G401 (cell line): ENCODE results near the gene GATAD1. TPM values are rescaled to one million over a fixed set of nuclear protein-coding genes. Genes with fewer than 3 reads are reported as not detected.
"Not testable (repeated sequence)": the region's sequence is repeated elsewhere in the genome, so short reads cannot be mapped to it uniquely, and the experiment has no call there.

Source experiments
- DNase-seq: peaks from one replicate; pipeline ENCODE4 v3.0.0-alpha.2; 2015; ENCODE audit warnings: low spot score
- in situ Hi-C: cut with HindIII; loops from 2 replicates; pipeline ENCODE4 v1.10.0; 2016; ENCODE audit warnings: low sequenced_read_pairs, mixed read lengths
- total RNA-seq: library from RNA; depleted of rRNA; stranded (reverse); fragments of >200 nt; shearing (Covaris generic); gene quantifications from 2 replicates; pipeline ENCODE4 v1.2.3, GENCODE V29; 2014; rRNA removed

GATAD1 gene
- total RNA-seq = 14.8 and 22.0 TPM in 2 replicates

- in situ Hi-C loops = no loop called here
- peak; percentile 93 for DNase-seq
These were observed at the start of gene GATAD1 for GRCh38 chr7:92447345-92448204. GATAD1 (plus strand) TSS chr7:92447482; CDS start chr7:92447730, 248 bp downstream.

- no peak for DNase-seq
- in situ Hi-C loops = no loop called here
These were observed 49.7 kb upstream of the GATAD1 start for GRCh38 chr7:92397542-92397941.

GRCh38 chr7:92400013-92400412, 47.3 kb upstream of the GATAD1 start:
- in situ Hi-C loops = no loop called here
- DNase-seq = no peak

GRCh38 chr7:92402920-92403759, 44.1 kb upstream of the GATAD1 start:
- in situ Hi-C loops = no loop called here
- DNase-seq = peak; percentile 9

- in situ Hi-C loops = no loop called here
- no peak for DNase-seq
These were observed 43.6 kb upstream of the GATAD1 start for GRCh38 chr7:92403760-92404074.

- in situ Hi-C loops = no loop called here
- no peak for DNase-seq
These were observed 43.1 kb upstream of the GATAD1 start for GRCh38 chr7:92404170-92404614.

- in situ Hi-C loops = no loop called here
- DNase-seq = no peak
These were observed 37.9 kb upstream of the GATAD1 start for GRCh38 chr7:92409357-92409756.

GRCh38 chr7:92410162-92410561, 37.1 kb upstream of the GATAD1 start:
- in situ Hi-C loops, DNase-seq: not testable (repeated sequence)

GRCh38 chr7:92412745-92413144, 34.5 kb upstream of the GATAD1 start:
- no peak for DNase-seq
- in situ Hi-C loops = no loop called here

GRCh38 chr7:92413550-92413949, 33.7 kb upstream of the GATAD1 start:
- no peak for DNase-seq
- in situ Hi-C loops = no loop called here

GRCh38 chr7:92415225-92415624, 32.1 kb upstream of the GATAD1 start:
- in situ Hi-C loops = no loop called here
- no peak for DNase-seq

GRCh38 chr7:92417913-92418312, 29.4 kb upstream of the GATAD1 start:
- DNase-seq = no peak
- in situ Hi-C loops = no loop called here

GRCh38 chr7:92421676-92422435, 25.4 kb upstream of the GATAD1 start:
- DNase-seq = no peak
- in situ Hi-C loops = no loop called here

- in situ Hi-C loops = no loop called here
These were observed 24.4 kb upstream of the GATAD1 start for GRCh38 chr7:92422926-92423325.

GRCh38 chr7:92423710-92424131, 23.6 kb upstream of the GATAD1 start:
- DNase-seq = no peak
- in situ Hi-C loops = no loop called here

More at GRCh38 chr7:92422926-92423325, 24.4 kb upstream of the GATAD1 start:
- no peak for DNase-seq

- in situ Hi-C loops = no loop called here
- DNase-seq = no peak
These were observed 21.9 kb upstream of the GATAD1 start for GRCh38 chr7:92425311-92425947.

- in situ Hi-C loops = no loop called here
- no peak for DNase-seq
These were observed 20.1 kb upstream of the GATAD1 start for GRCh38 chr7:92427193-92427592.

- in situ Hi-C loops = no loop called here
- DNase-seq = no peak
These were observed 14.9 kb upstream of the GATAD1 start for GRCh38 chr7:92432299-92432946.

- DNase-seq = no peak
- in situ Hi-C loops = no loop called here
These were observed 14.3 kb upstream of the GATAD1 start for GRCh38 chr7:92433019-92433418.
